Suprapubic skin (tissue), 4 donors: ENCODE measurements around the gene SH3GL1. TPM values are rescaled to one million over a fixed set of nuclear protein-coding genes. Genes with fewer than 3 reads are reported as not detected.

Experiments used
- DNase-seq, 2 donors: peaks; one replicate each; pipeline ENCODE4 v3.0.0-alpha.2; 2019; ENCODE audit warnings: low spot score in 2 of 2
- H3K27ac ChIP-seq: fragments of 200-600 bp; sonication (generic); one replicate; pipeline ENCODE4 v1.5.1; 2019
- H3K27me3 ChIP-seq: fragments of 200-600 bp; sonication (generic); one replicate; pipeline ENCODE4 v1.5.1; 2019
- H3K36me3 ChIP-seq: fragments of 200-600 bp; sonication (generic); one replicate; pipeline ENCODE4 v1.5.1; 2019
- H3K4me1 ChIP-seq: fragments of 200-600 bp; sonication (generic); one replicate; pipeline ENCODE4 v1.5.1; 2019
- H3K4me3 ChIP-seq: fragments of 200-600 bp; sonication (generic); one replicate; pipeline ENCODE4 v1.5.1; 2019; ENCODE audit warnings: mild to moderate bottlenecking
- H3K9me3 ChIP-seq: fragments of 200-600 bp; sonication (generic); one replicate; pipeline ENCODE4 v1.5.1; 2019
- CTCF ChIP-seq, 2 donors: fragments of 200-600 bp in 1 of 2; fragments of 450-650 bp in 1 of 2; sonication (generic) in 1 of 2; IDR thresholded peaks; one replicate each; pipeline ENCODE4 v1.5.1; 2016 to 2019; ENCODE audit warnings: antibody characterized with exemption in 2 of 2, mild to moderate bottlenecking in 1 of 2, moderate library complexity in 1 of 2
- EP300 ChIP-seq: sonication (generic); formaldehyde crosslinking; IDR thresholded peaks from one replicate; pipeline ENCODE4 v1.6.1; 2017; ENCODE audit warnings: antibody characterized with exemption
- POLR2A ChIP-seq, 2 donors: fragments of 450-650 bp; IDR thresholded peaks; one replicate each; pipeline ENCODE4 v1.6.1; 2017; ENCODE audit warnings: antibody characterized with exemption in 2 of 2, mild to moderate bottlenecking in 2 of 2, moderate library complexity in 2 of 2
- POLR2AphosphoS5 ChIP-seq, 3 donors: sonication (generic); formaldehyde crosslinking; IDR thresholded peaks; one replicate each; pipeline ENCODE4 v1.6.1; 2017; ENCODE audit warnings: antibody characterized with exemption in 3 of 3
- WGBS: methylation state at CpG from one replicate; pipeline ENCODE4 v1.1.5; 2018; 5-methylcytosine and 5-hydroxymethylcytosine counted together
- total RNA-seq, 4 donors: library from RNA; depleted of rRNA; stranded (reverse); fragments of >200 nt; gene quantifications; one replicate each; pipeline ENCODE4 v1.1.0, GENCODE V29; 2016

SH3GL1 gene
- total RNA-seq, 4 donors from 2014 or later: 67.0 to 103 (median 81.0) TPM

DNA sequence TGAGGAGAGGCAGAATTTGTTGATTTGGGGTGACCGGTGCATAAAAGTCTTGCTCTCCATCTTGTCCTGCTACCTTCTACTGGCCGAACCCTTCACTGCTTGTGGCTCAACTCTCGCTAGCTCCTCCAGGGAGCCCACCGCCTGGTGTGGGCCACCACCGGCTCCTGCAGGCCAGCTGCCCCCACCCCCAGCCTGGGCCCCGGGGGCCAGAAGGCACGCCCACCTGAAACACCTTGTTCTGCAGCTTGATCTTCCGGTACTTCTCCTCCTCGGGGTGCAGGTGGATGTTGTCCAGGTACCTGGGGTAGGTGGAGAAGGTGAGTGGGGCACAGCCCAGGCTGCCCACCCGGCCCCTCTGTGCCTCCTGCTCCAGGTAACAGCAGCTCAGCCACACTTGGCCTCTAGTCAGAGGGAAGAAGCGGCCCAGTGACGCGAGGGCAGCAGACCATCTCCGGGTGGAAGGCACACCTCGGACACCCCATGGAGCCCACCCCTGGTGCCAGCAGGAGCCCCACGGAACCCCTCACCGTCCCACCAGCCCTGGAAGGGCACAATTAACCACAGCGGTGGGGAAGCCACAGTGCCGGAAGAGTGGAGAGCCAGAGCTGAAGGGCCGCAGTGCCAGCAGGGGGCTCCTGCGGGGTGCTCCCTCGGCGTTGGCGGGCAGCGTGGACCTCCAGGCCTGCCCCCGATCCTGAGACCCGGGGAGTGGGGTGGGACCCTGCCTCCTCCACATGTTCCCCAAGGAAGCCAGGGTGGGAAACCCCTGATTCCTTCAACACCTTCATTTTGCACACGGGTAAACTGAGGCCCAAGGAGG is 47.2 kb upstream of the SH3GL1 start:
- Histone ChIP-seq H3K36me3 (peaks cover 80% of the 10 kb centered on the region), H3K27me3 (no peaks in the 10 kb centered on the region), H3K9me3 (no peaks in the 10 kb centered on the region), H3K4me1 (peaks cover 16% of the 10 kb centered on the region), H3K27ac (no peak overlapping the region), H3K4me3 (no peak overlapping the region)
- no peak for TF ChIP-seq CTCF (IDR thresholded peaks at IDR 0.05)
- no peak for TF ChIP-seq EP300
- TF ChIP-seq POLR2AphosphoS5 (IDR thresholded peaks at IDR 0.05): no peak
- no peak for TF ChIP-seq POLR2A (IDR thresholded peaks at IDR 0.05)
- WGBS: 82% methylated on average over 8 of the region's 28 CpGs
- no peak for DNase-seq

DNA sequence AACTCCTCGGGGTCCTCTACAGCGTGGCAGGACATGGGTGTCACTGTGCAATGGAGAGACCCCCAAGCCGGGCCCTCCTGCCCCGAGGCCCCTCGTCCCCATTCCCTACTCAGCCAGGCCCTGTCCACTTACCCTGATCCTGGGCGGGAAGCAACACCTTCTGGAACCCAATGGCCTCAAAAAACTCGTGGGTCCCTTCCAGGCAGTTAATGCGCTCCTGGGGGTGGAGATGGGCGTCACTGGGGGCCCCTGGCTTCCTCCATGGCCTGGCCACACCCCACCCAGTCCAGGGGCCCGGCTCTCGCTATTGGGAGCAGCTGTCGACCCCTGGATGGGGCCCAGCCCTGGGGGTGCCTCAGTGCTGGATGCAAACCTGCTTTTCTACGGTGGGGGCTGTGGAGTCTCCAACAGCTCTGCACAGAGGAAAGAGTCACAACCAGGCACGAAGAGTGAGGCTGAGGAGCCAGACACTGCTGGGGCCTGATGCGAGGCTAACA is 46.4 kb upstream of the SH3GL1 start:
- Histone ChIP-seq H3K4me3 (no peak overlapping the region), H3K27ac (no peak overlapping the region), H3K4me1 (peaks cover 16% of the 10 kb centered on the region), H3K27me3 (no peaks in the 10 kb centered on the region), H3K9me3 (no peaks in the 10 kb centered on the region), H3K36me3 (peaks cover 73% of the 10 kb centered on the region)
- WGBS: 58% methylated on average over 4 of the region's 15 CpGs
- DNase-seq: no peak
- TF ChIP-seq CTCF (IDR thresholded peaks at IDR 0.05): no peak
- TF ChIP-seq POLR2A (IDR thresholded peaks at IDR 0.05): no peak

- TF ChIP-seq POLR2A (IDR thresholded peaks at IDR 0.05) (no peak), EP300 (no peak), CTCF (IDR thresholded peaks at IDR 0.05) (no peak), POLR2AphosphoS5 (IDR thresholded peaks at IDR 0.05) (no peak)
- H3K27me3 ChIP-seq: no peaks in the 10 kb centered on the region
- H3K27ac ChIP-seq: no peak overlapping the region
- H3K9me3 ChIP-seq: no peaks in the 10 kb centered on the region
- no peak overlapping the region for H3K4me3 ChIP-seq
- H3K36me3 ChIP-seq: peaks cover 66% of the 10 kb centered on the region
- peaks cover 16% of the 10 kb centered on the region for H3K4me1 ChIP-seq
- no peak for DNase-seq
- WGBS: 95% methylated on average over 50 of the region's 58 CpGs
Observed at GRCh38 chr19:4445963-4446703, 45.8 kb upstream of the SH3GL1 start.

DNA sequence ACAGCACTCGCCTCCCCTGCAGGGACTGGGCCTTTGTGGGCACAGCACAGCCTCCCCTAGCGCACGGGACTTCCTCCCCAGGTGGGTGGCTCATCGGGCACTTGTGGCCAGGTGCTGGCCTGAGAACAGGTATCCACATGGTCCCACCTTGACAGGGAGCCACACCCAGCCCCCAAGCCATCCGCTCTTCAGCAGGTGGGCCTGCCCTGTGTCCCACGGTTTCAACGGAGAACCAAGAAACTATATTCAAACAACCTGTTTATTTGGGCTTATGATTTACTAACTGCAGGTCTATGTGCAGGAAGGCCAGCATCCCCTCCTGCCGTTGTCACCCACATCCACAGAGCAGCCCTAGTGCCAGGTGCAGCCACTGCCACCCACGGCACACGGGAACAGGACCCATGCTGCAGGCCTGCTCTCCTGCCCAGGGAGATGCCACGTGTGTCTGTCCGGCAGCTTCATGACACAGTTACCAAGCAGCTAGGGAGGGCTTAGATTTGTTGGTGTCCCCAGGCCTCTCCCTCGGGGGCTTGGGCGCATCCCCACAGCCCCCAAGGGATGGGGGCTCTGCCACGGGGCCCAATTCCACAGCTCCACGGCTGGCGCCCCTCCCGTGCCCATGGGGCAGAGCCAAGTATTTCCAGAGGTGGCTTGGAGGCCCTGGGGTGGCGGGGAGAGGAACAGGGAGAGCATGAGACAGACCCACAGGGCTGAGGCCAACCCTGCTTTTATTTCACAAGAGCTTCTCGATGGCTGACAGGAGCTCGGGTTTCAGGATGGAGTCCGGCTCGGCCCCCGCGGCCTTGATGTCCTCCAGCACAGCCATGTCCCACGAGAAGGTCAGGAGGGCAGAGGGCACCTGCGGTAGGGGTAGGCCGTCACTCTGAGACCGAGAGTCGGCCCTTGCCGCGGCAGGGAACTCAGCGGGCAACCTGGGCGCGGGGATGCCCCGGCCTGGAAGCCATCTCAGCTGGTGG is 44.7 kb upstream of the SH3GL1 start:
- Histone ChIP-seq H3K9me3 (no peaks in the 10 kb centered on the region), H3K4me3 (no peak overlapping the region), H3K4me1 (peaks cover 16% of the 10 kb centered on the region), H3K36me3 (peaks cover 56% of the 10 kb centered on the region), H3K27me3 (no peaks in the 10 kb centered on the region), H3K27ac (no peak overlapping the region)
- WGBS: 40% methylated on average over 1 of the region's 36 CpGs
- TF ChIP-seq POLR2A (IDR thresholded peaks at IDR 0.05) (no peak), POLR2AphosphoS5 (IDR thresholded peaks at IDR 0.05) (no peak), CTCF (IDR thresholded peaks at IDR 0.05) (no peak), EP300 (no peak)
- no peak for DNase-seq
